WERI-Rb-1 (cell line): ENCODE results near the gene PITPNM1.
A peak's percentile ranks its signal among the peaks of the same experiment; 100 is the strongest.

ENCODE experiments used
- DNase-seq: peaks from one replicate; pipeline ENCODE4 v3.0.0-alpha.2; 2020
- H3K27ac ChIP-seq: fragments of 250-450 bp; sonication (Bioruptor Pico); 2 replicates; pipeline ENCODE4 v1.5.1; 2020; ENCODE audit warnings: mild to moderate bottlenecking, moderate library complexity
- H3K27me3 ChIP-seq: fragments of 250-450 bp; sonication (Bioruptor Pico); 2 replicates; pipeline ENCODE4 v1.5.1; 2021; ENCODE audit warnings: mild to moderate bottlenecking, low read depth, moderate library complexity; ENCODE audit not compliant: insufficient read depth, severe bottlenecking
- H3K36me3 ChIP-seq: fragments of 250-450 bp; sonication (Bioruptor Pico); 2 replicates; pipeline ENCODE4 v1.5.1; 2020; ENCODE audit warnings: mild to moderate bottlenecking, moderate library complexity
- H3K4me3 ChIP-seq: 2 replicates; pipeline ENCODE4 v1.5.1; 2011; ENCODE audit warnings: low read depth, mild to moderate bottlenecking, control low read depth, low read length
- H3K9me3 ChIP-seq: fragments of 250-450 bp; sonication (Bioruptor Pico); 2 replicates; pipeline ENCODE4 v1.5.1; 2021; ENCODE audit warnings: mild to moderate bottlenecking, moderate library complexity; ENCODE audit not compliant: severe bottlenecking
- TF ChIP-seq, protein P1 (sequence below): IDR thresholded peaks from 2 replicates; pipeline ENCODE4 v1.5.1; 2011; ENCODE audit warnings: low read depth, mild to moderate bottlenecking, control low read depth, inconsistent platforms, low read length

PITPNM1 gene

DNA sequence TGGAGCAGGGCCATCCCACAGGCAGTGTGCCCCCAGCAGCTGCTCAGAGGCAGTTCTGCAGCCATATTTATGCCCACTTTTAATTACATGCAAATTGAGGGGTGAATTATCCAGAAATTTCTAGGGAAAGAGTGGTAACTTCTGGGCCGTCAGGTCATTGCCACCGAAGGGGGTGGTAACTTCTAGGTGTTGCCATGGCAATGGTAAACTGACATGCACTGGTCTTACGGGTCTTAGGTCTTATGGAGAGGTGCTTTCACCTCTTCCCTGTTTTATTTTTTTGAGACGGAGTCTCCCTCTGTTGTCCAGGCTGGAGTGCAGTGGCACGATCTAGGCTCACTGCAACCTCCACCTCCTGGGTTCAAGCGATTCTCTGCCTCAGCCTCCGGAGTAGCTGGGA, 32.3 kb downstream of the PITPNM1 start:
- no peaks in the 10 kb centered on the region for H3K27me3 ChIP-seq
- no peak overlapping the region for H3K4me3 ChIP-seq
- no peaks in the 10 kb centered on the region for H3K36me3 ChIP-seq
- peaks cover 7% of the 10 kb centered on the region for H3K9me3 ChIP-seq
- no peak overlapping the region for H3K27ac ChIP-seq
- no peak for DNase-seq
- TF ChIP-seq, protein P1, sequence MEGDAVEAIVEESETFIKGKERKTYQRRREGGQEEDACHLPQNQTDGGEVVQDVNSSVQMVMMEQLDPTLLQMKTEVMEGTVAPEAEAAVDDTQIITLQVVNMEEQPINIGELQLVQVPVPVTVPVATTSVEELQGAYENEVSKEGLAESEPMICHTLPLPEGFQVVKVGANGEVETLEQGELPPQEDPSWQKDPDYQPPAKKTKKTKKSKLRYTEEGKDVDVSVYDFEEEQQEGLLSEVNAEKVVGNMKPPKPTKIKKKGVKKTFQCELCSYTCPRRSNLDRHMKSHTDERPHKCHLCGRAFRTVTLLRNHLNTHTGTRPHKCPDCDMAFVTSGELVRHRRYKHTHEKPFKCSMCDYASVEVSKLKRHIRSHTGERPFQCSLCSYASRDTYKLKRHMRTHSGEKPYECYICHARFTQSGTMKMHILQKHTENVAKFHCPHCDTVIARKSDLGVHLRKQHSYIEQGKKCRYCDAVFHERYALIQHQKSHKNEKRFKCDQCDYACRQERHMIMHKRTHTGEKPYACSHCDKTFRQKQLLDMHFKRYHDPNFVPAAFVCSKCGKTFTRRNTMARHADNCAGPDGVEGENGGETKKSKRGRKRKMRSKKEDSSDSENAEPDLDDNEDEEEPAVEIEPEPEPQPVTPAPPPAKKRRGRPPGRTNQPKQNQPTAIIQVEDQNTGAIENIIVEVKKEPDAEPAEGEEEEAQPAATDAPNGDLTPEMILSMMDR, result no peak

DNA sequence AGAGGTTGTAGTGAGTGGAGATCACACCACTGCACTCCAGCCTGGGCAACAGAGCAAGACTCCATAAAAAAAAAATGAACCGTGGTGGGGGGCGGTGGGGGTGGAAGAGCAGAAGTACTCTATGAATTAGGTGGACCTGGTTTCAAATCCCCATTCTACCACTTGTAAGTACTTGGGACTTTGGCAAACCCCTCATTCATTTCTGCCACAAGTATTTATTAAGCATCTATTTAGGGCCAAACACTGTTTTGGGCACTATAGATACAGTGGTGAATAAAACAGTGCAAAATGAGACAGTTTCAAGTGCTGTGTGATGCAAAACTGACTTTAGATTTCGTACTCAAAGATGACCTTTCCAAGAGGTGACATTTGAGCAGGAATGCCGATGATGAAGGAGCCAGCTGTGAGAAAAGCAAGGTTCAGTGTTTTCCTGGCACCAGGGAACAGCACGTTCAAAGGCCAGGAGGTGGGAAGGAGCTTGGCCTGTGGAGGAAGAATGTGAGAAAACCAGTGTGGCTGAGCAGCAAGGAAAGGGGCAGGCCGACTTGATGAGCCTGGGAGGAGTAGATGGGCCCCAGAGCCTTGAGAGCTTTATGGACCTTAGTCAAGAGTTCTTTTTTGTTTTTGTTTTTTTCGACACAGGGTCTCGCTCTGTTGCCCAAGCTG, 34.7 kb downstream of the PITPNM1 start:
- TF ChIP-seq, protein P1, result no peak
- H3K27me3 ChIP-seq, result no peaks in the 10 kb centered on the region
- no peak overlapping the region for H3K27ac ChIP-seq
- DNase-seq, result no peak
- no peak overlapping the region for H3K4me3 ChIP-seq
- H3K9me3 ChIP-seq, result no peaks in the 10 kb centered on the region
- no peaks in the 10 kb centered on the region for H3K36me3 ChIP-seq

GRCh38 chr11:67469508-67469811, 35.7 kb downstream of the PITPNM1 start:
- TF ChIP-seq, protein P1, result no peak
- H3K4me3 ChIP-seq, result peak overlapping the region; percentile 49
- H3K9me3 ChIP-seq, result no peaks in the 10 kb centered on the region
- DNase-seq, result no peak
- H3K36me3 ChIP-seq, result no peaks in the 10 kb centered on the region
- H3K27me3 ChIP-seq, result no peaks in the 10 kb centered on the region
- peak overlapping the region; percentile 67 for H3K27ac ChIP-seq

- no peaks in the 10 kb centered on the region for H3K36me3 ChIP-seq
- peak; percentile 93 for DNase-seq
- TF ChIP-seq, protein P1, result peak; percentile 78
- H3K4me3 ChIP-seq, result peak within 1 kb of the TSS; percentile 73
- peak within 1 kb of the TSS; percentile 75 for H3K27ac ChIP-seq
- no peaks in the 10 kb centered on the region for H3K9me3 ChIP-seq
- no peaks in the 10 kb centered on the region for H3K27me3 ChIP-seq
Measured at GRCh38 chr11:67468759-67469507, 36.2 kb downstream of the PITPNM1 start, which contains the start of gene TMEM134. TSS of gene TMEM134 (minus strand) at chr11:67469251. CDS start at chr11:67469192, 59 bp downstream.

- Histone ChIP-seq H3K27me3 (no peaks in the 10 kb centered on the region), H3K4me3 (peak overlapping the region; percentile 73), H3K36me3 (no peaks in the 10 kb centered on the region), H3K9me3 (no peaks in the 10 kb centered on the region), H3K27ac (peak overlapping the region; percentile 75)
- TF ChIP-seq, protein P1, result no peak
- no peak for DNase-seq
Measured at GRCh38 chr11:67468456-67468758, 36.8 kb downstream of the PITPNM1 start.

DNA sequence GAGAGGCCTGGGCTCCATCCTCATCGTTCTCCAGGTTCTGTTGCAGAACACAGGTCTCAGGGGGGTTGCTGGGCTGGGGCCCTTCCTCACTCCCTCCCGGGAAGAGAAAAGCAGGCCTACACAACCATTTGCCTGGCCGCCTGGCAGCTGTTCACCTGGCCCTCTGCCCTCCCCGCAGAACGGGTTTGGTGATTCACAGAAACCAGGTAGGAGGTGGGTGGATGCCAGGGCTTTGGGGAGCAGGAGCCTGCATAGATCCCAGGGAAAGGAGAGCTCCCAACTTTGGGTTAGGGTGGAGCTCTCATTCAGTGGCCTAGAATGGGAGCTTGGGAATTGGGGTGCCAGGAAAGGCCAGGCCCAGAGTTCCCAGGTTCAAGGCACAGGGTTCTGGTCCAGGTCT, 37.1 kb downstream of the PITPNM1 start:
- peak overlapping the region; percentile 73 for H3K4me3 ChIP-seq
- TF ChIP-seq, protein P1, result no peak
- no peaks in the 10 kb centered on the region for H3K27me3 ChIP-seq
- no peaks in the 10 kb centered on the region for H3K9me3 ChIP-seq
- H3K27ac ChIP-seq, result no peak overlapping the region
- no peaks in the 10 kb centered on the region for H3K36me3 ChIP-seq
- DNase-seq, result no peak
